GDM1 (cell line): ENCODE data around the gene BATF3.
"Not testable (repeated sequence)": the region's sequence is repeated elsewhere in the genome, so short reads cannot be mapped to it uniquely, and the experiment has no call there.

ENCODE experiments used
- DNase-seq: peaks from one replicate; lab custom pipeline; 2025; lab: John Stamatoyannopoulos, UW

Gene BATF3, protein sequence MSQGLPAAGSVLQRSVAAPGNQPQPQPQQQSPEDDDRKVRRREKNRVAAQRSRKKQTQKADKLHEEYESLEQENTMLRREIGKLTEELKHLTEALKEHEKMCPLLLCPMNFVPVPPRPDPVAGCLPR

DNA sequence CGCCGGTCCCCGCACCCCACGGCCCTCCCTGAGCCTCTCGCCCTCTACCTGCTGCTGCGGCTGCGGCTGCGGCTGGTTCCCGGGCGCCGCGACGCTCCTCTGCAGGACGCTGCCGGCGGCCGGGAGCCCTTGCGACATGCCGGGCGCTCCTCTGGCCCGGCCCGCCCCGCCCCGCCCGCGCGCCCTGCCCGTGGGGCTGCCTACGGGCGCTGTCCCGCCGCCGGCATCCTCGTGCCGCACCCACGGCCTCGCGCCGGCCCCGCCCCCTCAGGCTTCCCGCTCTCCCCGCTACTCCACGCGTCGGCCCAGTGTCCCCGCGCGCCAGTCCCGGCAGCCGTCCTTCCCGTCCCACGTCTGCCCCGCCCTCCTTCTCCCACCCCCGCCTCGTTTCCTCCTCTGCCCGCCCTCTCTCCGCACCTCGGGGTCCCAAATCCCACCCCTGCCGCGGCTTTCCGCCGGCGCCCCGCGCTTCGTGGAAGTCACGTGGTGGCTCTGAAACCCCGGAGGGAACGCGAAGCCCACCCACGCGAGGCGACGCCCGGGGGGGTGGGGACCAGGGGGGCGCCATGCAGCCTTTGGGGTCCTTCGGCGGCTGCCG is at the start of gene BATF3:
BATF3 (minus strand) TSS at position 216 of the 598 bp plus-strand sequence; CDS start at position 138, 78 bp downstream.
- DNase-seq, result no peak

DNA sequence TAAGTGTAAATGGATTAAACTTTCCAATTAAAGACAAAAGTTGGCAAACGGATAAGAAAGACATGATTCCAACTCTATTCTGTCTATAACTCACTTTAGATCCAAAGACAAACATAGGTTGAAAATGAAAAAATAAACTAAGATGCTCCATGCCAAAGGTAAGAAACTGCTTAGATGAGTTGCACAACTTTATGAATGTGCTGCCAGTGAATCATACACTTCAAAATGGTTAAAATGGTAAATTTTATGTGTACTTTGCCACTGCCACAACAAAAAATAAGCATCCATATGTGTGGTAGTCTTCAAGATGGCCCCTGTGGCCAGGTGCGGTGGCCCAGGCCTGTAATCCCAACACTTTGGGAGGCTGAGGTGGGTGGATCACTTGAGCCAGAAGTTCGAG is 46.9 kb upstream of the BATF3 start:
- DNase-seq, result no peak

DNA sequence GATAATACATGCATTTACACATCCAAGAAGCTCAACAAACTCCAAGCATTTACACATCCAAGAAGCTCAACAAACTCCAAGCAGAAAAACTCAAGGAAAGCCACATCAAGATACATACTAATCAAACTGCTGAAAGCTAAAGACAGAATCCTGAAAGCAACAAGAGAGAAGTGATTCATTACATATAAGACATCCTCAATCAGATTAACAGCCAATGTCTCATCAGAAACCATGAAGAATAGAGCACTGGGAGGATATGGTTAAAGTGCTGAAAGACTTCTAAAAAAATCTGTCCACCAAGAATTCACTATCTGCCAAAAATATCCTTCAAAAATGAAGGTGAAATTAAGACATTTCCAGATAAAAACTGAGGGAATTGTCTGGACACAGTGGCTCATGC is 45.7 kb upstream of the BATF3 start:
- no peak for DNase-seq

DNA sequence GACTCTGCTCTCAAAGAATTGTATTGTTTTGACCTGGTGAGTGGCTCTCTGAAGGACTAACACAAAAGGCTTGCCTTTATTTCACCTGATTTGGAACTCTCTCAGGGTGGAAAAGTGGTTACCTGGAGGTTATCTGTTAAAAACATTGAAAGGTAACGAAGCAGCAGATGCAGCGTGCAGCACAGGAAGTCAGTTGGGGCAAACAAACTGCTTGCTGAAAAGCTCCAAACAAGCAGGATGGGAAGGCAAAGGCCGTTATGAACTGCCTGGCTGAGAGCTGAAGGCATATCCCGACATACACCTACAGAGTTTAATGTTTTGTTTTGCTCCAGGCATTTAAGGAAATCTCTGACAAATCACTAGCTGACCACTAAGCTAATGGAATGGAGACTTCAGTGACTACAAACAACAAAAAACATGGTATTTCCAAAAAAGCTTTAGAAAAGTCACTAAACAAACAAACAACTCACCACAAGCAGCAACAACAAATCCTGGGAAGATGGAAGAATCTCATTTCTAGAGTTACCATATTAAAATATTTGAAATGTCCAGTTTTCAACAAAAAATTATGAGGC is 44.3 kb upstream of the BATF3 start:
- no peak for DNase-seq

DNA sequence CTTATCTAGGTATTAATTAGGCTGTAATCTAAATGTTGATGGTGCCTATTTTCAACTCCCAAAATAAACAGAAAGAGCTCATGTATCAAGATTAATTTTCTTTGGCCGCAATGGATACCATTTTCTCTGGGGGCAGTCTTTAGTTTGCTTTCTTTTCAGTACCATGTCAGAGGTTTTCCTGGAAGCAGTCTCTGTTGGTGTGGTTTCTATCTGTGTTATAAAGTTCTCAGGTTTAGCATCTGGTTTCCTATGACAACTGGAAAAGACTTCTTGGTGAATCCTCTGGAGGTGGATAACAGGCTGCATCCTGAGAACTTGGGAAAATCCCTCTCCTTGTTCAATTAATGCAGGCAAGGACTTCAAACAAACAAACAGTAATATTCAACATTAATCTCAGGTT is 38.7 kb upstream of the BATF3 start:
- DNase-seq, result no peak

DNA sequence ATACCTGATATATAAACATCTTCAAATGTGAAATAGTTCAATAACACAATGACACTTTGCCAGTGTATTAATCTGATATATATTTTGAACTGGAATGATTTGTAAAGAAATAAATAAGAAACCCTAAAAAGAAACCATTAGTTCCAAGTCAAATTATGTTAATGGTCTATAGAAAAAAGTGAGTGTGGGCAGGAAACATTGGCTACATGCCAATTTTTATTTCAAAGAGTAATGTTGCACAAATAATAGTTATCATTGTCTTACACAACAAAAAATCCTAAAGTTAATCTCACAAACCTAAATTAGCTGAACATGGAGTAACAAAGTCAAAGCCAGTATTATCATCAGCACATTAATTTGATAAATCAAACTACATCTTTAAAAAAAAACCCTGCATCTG is 37.9 kb upstream of the BATF3 start:
- no peak for DNase-seq

DNA sequence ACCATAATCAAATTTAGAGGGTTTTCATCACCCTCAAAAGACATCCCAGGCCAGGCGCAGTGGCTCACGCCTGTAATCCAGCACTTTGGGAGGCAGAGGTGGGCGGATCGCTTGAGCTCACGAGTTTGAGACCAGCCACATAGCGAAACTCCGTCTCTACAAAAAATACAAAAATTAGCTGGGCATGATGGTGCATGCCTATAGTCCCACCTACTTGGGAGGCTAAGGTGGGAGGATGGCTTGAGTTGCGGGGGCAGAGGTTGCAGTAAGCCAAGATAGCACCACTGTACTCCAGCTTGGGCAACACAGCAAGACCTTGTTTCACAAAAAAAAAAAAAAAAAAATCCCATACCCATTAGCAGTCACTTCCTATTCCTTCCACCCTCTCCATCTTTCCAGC is 33.5 kb upstream of the BATF3 start:
- DNase-seq, result no peak

DNA sequence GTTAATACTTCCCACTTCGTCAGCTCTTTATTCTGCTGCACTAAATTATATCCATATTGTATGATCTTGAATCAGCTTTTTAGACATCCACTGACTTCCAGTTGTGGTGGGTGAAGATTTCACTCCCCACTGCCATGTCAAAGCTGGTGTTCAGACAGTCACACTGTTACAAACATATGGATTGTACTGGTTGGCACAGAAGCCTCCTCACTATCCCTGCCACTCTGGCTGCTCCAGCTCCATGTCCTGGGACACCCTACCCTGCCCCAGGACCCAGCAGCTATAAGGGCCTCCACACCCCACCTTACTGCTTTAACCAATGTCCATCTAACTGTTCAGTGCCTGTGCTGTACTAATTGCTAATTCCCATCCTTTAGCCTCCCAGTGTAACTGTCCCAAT is 32.0 kb upstream of the BATF3 start:
- no peak for DNase-seq

DNA sequence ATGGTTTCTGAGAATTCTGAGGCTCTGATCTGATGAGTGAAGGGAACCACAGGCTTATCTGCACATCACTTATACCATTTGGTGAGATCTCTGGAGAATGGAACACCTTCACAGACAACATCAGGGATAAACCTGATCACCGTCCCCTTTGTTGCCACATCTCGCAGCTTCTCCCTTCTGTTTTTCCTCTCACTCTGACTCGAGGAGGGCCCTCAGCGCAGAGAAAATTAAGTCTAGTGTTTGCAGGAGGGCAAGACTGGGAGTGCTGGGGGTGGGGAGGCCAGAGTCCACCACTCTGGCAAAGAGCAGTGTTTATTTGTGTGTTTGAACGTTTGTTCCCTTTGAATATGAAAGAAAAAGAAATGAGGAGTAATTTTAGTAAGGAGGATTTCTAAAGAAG is 29.0 kb upstream of the BATF3 start:
- no peak for DNase-seq

DNA sequence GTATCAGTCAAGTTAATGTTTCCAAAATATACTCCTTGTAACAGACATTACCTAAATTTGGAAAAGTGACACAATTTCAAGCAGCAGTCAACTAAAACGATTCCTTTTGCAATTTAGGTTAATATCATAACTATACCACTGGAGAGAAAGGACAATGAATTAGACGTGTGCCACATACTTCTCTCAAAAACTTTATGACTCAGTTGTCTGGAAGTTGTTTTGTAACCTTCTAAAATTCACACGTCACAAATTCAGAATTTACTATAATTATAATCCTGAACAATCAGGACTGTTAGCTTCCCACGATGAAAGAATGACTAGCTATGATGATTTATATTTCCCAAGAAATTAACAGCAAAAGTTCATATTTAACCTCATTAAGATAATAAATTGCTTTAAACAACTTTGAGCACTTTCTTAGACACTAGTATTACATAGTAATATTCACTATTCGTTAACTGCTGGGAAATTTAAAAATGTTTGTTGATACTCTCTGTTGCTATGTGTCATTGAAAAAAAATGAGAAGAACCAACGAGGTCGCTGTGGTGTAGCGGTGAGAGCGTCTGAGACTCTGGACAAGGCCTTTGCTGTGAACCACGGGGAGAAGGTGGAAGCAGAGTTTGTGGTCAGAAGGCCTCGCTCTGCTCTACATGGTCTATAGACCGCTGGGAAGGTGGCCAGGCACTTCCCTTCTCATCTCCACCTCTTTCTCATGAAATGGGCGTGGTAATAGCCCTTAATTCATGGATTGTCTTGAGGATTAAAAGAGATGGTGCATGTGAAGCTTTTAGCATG is 27.9 kb upstream of the BATF3 start:
- no peak for DNase-seq

DNA sequence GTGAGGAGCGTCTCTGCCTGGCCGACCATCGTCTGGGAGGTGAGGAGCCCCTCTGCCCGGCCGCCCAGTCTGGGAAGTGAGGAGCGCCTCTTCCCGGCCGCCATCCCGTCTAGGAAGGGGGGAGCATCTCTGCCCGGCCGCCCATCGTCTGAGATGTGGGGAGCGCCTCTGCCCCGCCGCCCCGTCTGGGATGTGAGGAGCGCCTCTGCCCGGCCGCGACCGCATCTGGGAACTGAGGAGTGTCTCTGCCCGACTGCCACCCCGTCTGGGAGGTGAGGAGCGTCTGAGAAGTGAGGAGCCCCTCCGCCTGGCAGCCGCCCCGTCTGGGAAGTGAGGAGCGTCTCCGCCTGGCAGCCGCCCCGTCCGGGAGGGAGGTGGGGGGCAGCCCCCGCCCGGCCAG is 25.0 kb upstream of the BATF3 start:
- DNase-seq, result not testable (repeated sequence)

DNA sequence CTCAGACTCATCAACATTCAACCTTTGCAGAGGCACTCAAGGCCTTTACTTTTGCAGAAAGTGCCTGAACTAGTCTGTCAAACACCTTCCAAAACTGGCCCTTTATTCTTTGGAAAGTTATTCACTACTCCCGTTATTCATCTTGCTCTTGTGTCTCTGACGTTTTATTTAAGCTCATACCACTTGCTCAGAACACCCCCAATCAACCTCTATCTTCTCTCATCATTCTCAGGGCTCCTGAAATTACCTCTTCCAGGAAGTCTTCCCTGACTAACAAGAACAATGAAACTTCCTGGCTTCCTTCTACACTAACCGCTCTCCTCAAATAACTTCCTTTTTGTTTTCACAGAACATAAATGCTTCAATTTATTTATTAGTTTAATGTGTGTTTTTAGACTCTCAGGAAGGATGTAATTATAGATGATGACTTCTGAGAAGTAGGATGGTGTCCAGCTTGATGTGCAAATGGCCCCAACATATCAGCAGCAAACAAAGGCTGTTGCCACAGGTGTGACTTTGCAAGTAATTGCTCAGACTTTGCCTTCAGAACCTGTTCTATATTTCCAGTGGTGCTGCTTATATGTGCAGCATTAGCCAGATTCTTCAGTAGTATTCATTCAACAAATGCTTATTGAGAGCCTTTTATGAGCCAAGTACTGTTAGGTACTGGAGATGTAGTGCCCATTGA is 22.8 kb upstream of the BATF3 start:
- no peak for DNase-seq

DNA sequence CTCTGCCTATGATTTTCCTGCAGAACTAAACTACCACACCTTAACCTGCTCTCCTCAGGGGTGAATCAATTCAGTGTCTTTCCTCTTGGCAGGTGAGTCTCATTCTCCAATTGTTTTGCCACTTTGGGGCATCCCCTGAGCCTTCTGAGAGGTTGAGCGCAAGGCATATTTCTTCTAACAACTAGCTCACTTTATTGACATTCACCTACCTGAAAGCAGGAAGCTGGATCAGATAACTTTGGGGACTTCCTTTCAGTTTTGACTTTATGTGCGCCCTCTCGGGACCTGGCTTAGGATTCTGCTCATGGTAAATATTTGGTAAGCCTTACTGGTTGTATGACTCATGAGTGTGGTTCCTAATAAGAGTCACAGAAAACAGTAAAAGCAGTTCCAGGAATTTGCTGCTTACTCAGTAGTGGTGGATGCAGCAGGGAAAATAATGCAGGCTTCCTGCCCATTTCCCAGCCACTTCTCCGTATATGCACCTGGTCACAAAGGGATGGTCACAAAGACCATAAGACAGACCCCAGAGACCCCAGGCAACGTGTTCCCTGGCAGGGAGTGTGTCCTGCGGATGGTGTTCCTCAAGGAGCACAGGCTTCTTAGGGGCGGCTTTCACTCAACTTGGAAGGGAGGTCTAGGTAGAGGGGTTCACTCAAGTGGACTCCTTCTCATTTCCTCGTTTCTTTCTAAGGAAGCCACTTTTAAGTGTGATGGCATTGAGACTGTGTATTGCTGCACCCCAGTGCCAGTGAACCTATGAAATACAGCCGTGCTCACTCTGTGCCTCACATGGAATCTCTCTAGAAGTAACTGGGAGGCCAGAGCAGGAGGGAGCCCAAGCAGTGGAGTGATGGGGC is 22.0 kb upstream of the BATF3 start:
- DNase-seq, result no peak

DNA sequence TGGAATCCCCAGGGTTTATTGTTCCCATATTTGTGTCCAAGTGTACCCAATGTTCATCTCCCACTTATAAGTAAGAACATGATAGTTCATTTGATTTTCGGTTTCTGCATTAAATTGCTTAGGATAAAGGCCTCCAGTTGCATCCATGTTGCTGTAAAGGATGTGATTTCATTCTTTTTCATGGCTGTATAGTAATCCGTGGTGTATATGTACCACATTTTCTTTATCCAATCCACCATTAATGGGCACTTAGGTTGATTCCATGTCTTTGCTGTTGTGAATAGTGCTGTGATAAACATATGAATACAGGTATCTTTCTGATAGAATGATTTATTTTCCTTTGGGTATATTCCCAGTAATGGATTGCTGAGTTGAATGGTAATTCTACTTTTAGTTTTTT is 20.0 kb upstream of the BATF3 start:
- no peak for DNase-seq

DNA sequence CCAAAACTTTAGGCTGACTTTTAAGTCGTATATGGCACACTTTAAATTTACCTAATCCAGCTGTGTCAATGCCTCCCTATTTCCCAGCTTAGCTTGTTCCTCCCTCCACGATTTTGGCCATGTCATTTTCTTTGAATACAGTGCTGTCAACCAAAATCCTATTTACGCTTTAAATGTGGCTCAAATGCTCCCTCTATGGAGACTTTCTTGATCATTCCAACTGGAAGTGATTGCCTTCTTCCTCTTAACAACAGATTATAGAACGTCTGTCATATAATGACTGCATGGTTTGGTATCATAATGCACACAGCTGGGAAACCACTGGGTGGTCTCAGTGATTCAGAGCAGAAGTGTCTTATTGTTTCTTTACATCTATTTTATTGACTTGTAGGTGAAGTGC is 18.9 kb upstream of the BATF3 start:
- no peak for DNase-seq

DNA sequence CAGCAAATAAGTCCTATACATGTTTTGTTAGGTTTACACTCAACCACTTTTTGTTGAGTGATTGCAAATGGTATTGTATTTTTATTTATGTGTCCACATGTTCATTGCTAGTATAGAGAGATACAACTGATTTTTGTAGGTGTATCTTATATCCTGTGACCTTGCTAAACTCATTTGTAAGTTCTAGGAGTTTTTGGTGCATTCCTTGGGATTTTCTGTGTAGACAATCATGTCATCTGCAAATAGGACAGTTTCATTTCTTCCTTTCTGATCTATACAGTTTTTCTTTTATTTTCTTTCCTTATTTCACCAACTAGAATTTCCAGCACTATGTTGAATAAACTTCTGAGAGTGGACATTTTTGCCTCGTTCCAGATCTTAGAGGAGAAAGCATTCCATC is 16.5 kb upstream of the BATF3 start:
- no peak for DNase-seq

DNA sequence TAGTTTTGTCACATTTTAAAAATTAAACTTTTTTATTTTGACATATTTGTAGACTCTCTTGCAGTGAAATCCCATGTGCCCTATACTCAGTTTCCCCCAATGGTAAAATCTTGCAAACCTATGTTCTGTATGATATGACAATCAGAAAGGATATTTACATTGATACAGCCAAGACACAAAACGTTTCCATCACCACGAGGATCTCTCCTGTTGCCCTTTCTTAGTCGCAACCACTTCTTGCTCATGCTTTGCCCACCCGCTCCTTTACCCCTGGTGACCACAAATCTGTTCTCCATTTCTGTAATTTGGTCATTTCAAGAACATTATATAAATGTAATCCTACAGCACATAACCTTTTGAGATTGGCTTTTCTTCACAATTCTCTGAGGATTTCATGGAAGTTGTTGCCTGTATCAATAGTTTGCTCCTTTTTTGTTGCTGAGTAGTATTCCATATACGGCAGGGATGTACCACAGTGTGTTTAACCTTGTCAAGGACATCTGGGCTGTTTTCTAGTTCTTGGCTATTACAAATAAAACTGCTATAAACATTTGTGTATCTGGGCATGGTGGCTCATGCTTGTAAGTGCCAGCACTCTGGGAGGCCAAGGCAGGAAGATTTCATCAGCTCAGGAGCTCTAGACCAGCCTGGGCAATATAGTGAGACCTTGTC is 14.0 kb upstream of the BATF3 start:
- no peak for DNase-seq

DNA sequence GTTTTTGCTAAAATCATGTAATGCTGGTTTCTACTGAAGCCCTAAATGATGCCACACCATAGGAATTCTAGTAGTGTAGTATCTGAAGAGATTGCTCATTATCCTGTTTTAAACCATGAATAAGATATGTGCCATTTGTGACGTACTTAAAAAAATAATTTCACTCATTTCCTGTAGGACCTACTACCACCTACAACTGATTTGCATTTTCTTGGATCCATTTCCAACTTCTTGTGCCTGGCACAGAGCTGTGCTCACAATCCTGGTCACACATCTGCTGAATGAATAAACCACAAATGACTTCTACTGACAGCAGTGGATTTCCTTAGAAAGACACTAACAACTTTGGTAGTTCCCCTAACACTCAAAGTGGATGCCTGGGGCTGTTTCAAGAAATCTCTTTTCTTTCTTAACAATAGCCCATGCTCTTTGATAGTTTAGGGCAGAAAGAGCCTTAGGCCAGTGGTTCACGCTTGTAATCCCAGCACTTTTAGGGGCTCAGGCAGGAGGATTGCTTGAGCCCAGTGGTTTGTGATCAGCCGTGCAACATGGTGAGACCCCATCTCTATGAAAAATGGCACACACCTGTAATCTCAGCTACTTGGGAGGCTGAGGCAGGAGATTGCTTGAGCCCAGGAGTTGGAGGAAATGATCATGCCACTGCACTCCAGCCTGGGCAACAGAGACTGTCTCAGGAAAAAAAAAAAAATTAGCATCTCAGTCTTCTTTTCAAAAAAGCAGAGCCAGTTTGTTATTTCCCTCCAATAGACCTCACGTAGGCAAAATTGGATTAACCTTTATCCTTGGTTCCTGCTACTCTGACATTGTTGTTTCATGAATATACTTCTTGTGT is 13.0 kb upstream of the BATF3 start:
- DNase-seq, result no peak

DNA sequence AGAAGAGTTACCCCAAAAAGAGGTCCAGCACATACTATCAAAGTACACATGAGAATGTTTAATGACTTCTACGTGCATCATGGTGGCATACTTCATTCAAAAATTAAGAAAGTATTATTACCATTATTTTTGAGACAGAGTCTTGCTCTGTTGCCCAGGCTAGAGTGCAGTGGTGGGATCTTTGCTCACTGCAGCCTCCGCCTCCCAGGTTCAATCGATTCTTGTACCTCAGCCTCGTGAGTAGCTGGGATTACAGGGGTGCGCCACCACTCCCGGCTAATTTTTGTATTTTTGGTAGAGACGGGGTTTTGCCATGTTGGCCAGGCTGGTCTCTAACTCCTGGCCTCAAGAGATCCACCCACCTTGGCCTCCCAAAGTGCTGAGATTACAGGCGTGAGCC is 12.3 kb upstream of the BATF3 start:
- DNase-seq, result not testable (repeated sequence)

DNA sequence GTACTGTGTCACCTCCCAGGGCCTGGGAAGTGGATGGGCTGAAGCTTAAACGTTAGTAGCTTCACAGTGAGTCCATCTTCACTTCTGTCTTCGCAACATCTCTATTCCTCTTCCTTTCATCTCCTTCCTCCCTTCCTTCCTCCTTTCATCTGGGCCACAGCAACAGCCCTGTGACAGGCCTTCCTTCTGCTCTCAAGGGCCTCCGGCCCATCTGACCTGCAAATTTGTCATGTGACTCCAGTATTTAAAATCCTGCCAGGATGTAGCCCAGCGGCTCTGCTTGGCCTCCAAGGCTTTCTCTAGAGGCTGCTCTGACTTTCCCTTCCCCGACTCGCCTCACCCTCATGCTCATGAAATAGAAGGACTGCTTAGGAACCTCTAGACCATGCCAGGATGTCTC is 10.9 kb upstream of the BATF3 start:
- DNase-seq, result no peak
